HTR-8/SVneo (cell line): ENCODE results near the gene GMEB2.

ENCODE experiments used
- DNase-seq: peaks from one replicate; pipeline ENCODE4 v3.0.0; 2011; ENCODE audit warnings: low spot score, mixed read lengths; ENCODE audit not compliant: insufficient read length
- FAIRE-seq: peaks from 2 replicates; lab custom pipeline; 2011; peaks lifted over from hg19 to GRCh38; lab: Jason Lieb, UNC

GMEB2 gene

DNA sequence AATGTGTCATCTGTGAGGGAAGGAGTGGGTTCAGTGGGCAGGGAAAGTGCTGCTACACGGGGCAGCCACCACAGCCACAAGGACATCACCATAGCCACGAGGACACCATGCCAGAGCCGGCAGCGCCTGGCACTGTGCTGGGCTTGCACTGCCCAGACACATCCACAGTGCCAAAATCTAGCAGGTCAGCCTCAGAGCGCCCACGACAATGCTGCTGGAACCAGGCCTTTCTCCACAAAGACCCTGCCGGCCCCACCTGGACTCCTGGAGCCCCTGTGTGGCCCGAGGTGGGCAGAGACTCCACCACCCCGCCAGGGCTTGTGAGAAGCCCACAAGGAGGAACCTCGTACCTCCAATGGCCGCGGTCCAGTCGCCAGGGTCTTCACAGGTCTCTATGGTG, 34.2 kb downstream of the GMEB2 start:
- FAIRE-seq (peak; percentile 9), DNase-seq (no peak)

GRCh38 chr20:63591786-63592355, 35.0 kb downstream of the GMEB2 start:
- FAIRE-seq (peak; percentile 72), DNase-seq (no peak)

DNA sequence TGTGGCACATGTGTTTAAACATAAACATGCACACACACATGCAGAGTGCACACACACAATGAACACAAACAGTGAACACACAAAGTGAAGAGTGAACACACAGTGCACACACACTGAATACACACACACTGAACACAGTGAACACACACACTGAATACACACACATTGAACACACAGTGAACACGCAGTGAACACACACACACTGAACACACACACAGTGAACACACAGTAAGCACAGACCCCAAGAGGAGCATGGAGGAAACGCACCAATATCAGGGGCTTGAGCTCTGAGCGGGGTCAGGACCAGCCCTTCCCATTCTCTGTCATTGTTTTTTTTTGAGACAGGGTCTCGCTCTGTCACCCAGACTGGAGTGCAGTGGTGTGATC, 35.8 kb downstream of the GMEB2 start:
- FAIRE-seq, result peak; percentile 98

GRCh38 chr20:63590218-63591146, 36.4 kb downstream of the GMEB2 start:
- FAIRE-seq, result no peak

More for the DNA sequence above, 35.8 kb downstream of the GMEB2 start:
- DNase-seq, result no peak

GRCh38 chr20:63589261-63590217, 37.4 kb downstream of the GMEB2 start:
- FAIRE-seq (no peak), DNase-seq (no peak)

More at GRCh38 chr20:63590218-63591146, 36.4 kb downstream of the GMEB2 start:
- no peak for DNase-seq

DNA sequence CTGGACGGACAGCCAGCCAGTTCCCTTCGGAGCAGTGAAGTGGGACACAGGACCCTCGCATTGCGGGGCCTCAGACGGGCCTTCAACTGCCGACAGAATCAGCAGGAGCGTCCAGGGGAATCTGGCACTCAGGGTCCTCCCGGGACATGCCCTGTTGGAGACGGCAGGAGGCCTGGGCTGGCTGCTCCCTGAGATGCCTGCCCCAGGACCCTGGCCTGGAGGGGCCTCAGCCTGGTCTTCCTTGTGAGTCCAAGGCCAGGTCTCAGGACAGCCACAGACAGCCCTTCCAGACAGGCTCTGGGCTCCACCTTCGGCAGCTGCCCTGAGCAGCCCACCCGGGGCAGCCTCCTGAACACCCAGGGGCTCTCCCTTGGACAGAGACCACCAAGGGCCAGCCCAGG, 38.3 kb downstream of the GMEB2 start:
- DNase-seq (no peak), FAIRE-seq (no peak)

- peak; percentile 87 for FAIRE-seq
- no peak for DNase-seq
Measured at GRCh38 chr20:63587776-63588591, 38.9 kb downstream of the GMEB2 start.

GRCh38 chr20:63587256-63587655, 39.6 kb downstream of the GMEB2 start:
- FAIRE-seq, result no peak

GRCh38 chr20:63586797-63587196, 40.1 kb downstream of the GMEB2 start:
- no peak for DNase-seq
- no peak for FAIRE-seq

More at GRCh38 chr20:63587256-63587655, 39.6 kb downstream of the GMEB2 start:
- DNase-seq, result no peak

GRCh38 chr20:63585616-63586565, 41.0 kb downstream of the GMEB2 start:
- DNase-seq, result no peak
- peak; percentile 67 for FAIRE-seq

GRCh38 chr20:63582382-63583063, 44.4 kb downstream of the GMEB2 start:
- DNase-seq, result no peak
- no peak for FAIRE-seq

DNA sequence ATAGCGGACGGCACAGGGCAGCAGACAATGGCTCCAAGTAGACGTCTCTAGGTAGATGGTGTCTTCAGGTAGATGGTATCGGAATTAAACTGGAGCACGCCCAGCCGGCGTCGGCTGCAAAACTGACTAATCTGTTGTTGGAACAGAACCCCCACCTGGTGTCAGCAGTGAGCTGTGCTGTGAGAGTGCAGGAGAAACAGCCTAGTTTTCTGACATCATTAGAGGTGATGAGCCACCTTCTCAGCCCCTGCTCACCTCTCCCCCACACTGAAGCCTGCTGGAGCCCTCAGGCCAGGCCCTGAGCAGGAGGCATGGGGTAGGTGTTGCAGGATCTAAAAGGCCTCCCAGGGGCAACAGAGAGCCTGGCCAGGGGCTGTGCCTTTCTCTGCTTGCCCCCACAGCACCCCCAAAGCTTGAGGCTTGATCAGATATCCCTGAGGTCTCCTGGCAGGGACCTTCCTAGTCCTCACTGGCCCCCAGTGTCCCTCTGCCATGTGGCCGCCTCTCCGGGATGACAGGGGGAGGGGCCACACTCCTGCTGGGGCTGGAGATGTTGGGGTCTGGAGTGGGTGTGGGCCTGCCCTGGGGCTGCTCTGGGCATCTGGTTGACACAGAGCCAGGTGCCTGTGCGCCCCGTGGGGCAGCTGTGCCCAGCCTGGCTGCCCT, 46.0 kb downstream of the GMEB2 start:
- FAIRE-seq (peak; percentile 26), DNase-seq (peak; percentile 89)

- no peak for DNase-seq
- FAIRE-seq, result no peak
Measured at GRCh38 chr20:63579017-63579694, 47.7 kb downstream of the GMEB2 start.

GRCh38 chr20:63578224-63579016, 48.5 kb downstream of the GMEB2 start:
- no peak for DNase-seq
- FAIRE-seq, result no peak

DNA sequence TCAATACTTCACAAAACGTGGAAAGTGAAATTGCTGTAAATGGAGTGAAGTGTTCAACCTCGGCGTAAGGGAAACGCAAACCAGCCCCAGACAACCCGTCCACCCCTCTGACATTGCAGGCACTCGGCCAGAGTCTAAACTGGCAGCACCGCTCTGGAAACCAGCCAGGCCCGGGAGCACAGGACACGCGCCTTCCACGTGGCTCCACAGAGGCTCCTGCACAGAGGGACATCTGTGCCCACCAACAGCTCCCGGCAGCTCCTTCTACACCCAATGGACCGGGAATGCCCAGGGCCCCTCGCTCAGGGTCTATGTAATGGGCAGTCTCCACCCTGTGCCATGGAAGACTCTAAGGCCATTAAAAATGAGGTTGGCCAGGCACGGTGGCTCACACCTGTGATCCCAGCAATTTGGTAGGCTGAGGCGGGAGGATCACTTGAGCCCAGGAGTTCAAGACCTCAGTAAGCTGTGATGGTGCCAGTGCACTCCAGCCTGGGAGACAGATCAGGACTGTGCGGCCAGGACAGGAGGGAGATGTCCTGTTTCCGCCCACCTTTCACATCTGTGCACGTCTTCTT, 49.5 kb downstream of the GMEB2 start:
- FAIRE-seq, result no peak

DNA sequence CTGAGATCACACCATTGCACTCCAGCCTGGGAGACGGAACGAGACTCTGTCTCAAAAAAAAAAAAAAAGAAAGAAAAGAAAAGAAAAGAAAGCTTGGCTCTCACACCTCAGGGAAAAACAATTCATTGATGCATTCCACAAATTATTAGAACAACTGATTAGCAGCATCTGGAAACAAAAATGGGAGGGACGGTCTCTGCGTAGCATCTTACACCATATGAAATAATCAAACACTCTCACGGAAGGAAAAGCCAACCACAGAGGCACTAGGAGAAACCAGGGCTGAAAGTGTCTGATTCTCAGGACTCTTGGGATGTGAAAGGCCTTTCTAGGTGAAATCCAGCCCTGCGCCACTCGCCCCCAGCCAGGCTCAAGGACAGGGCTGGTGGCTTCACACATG, 50.6 kb downstream of the GMEB2 start:
- DNase-seq (no peak), FAIRE-seq (no peak)

More for the DNA sequence above, 49.5 kb downstream of the GMEB2 start:
- DNase-seq, result no peak
